HepG2 (cell line): ENCODE measurements around the gene ZBTB32. TPM values are rescaled to one million over a fixed set of nuclear protein-coding genes. Genes with fewer than 3 reads are reported as not detected.

Experiments used
- BHLHE40 ChIP-seq: IDR thresholded peaks from 2 replicates; pipeline ENCODE4 v1.6.1; 2011; ENCODE audit warnings: low read length, improper control_type of control experiment
- BRD4 ChIP-seq: sonication (generic); formaldehyde crosslinking; IDR thresholded peaks from 2 replicates; pipeline ENCODE4 v1.4.0; 2020; ENCODE audit warnings: missing genetic modification reagents
- CC2D1A ChIP-seq: sonication (generic); formaldehyde crosslinking; IDR thresholded peaks from 2 replicates; pipeline ENCODE4 v1.8.1; 2023; ENCODE audit warnings: mild to moderate bottlenecking, missing genetic modification reagents
- DDIT3 ChIP-seq: sonication (generic); formaldehyde crosslinking; IDR thresholded peaks from 2 replicates; pipeline ENCODE4 v1.4.0; 2020; ENCODE audit warnings: mild to moderate bottlenecking, missing genetic modification reagents
- HINFP ChIP-seq: sonication (generic); formaldehyde crosslinking; IDR thresholded peaks from 2 replicates; pipeline ENCODE4 v1.4.0; 2020; ENCODE audit warnings: low read depth, mild to moderate bottlenecking, missing genetic modification reagents
- IKZF5 ChIP-seq: IDR thresholded peaks from 2 replicates; pipeline ENCODE4 v1.6.1; 2018; ENCODE audit warnings: missing genetic modification reagents, mild to moderate bottlenecking, missing compliant biosample characterization
- JUN ChIP-seq: sonication (generic); formaldehyde crosslinking; IDR thresholded peaks from 2 replicates; pipeline ENCODE4 v1.4.0; 2020; ENCODE audit warnings: mild to moderate bottlenecking, missing genetic modification reagents
- LCORL ChIP-seq, 2 experiments: fragments of 450-650 bp in 1 of 2; sonication (generic) in 1 of 2; formaldehyde crosslinking in 1 of 2; IDR thresholded peaks; 2 replicates each; pipeline versions ENCODE4 v1.5.0 to v1.6.1; 2017 to 2020; ENCODE audit warnings: antibody characterized with exemption in 1 of 2, missing genetic modification reagents in 1 of 2
- MAX ChIP-seq: IDR thresholded peaks from 2 replicates; pipeline ENCODE4 v1.6.1; 2012; ENCODE audit warnings: inconsistent platforms
- MED1 ChIP-seq: sonication (generic); formaldehyde crosslinking; IDR thresholded peaks from 2 replicates; pipeline ENCODE4 v1.4.0; 2020; ENCODE audit warnings: missing genetic modification reagents
- MXD3 ChIP-seq: IDR thresholded peaks from 2 replicates; pipeline ENCODE4 v1.6.1; 2016; ENCODE audit warnings: mild to moderate bottlenecking, missing biosample characterization, missing genetic modification reagents
- RELA ChIP-seq: sonication (generic); formaldehyde crosslinking; IDR thresholded peaks from 2 replicates; pipeline ENCODE4 v1.4.0; 2020; ENCODE audit warnings: missing genetic modification reagents
- SP2 ChIP-seq: sonication (generic); formaldehyde crosslinking; IDR thresholded peaks from 2 replicates; pipeline ENCODE4 v1.5.1; 2020; ENCODE audit warnings: mild to moderate bottlenecking, missing genetic modification reagents
- TBP ChIP-seq: sonication (generic); formaldehyde crosslinking; IDR thresholded peaks from 2 replicates; pipeline ENCODE4 v1.5.0; 2020; ENCODE audit warnings: missing genetic modification reagents
- TCF12 ChIP-seq, 2 experiments: fragments of 450-650 bp in 1 of 2; sonication (generic) in 1 of 2; formaldehyde crosslinking in 1 of 2; IDR thresholded peaks; 2 replicates each; pipeline versions ENCODE4 v1.6.1 to v1.8.0; 2017 to 2022; ENCODE audit warnings: antibody characterized with exemption in 1 of 2, mild to moderate bottlenecking in 1 of 2, missing genetic modification reagents in 1 of 2, moderate library complexity in 1 of 2
- XBP1 ChIP-seq: sonication (generic); formaldehyde crosslinking; IDR thresholded peaks from 2 replicates; pipeline ENCODE4 v1.5.0; 2020; ENCODE audit warnings: missing genetic modification reagents
- ZFX ChIP-seq: sonication (generic); formaldehyde crosslinking; IDR thresholded peaks from 2 replicates; pipeline ENCODE4 v1.4.0; 2020; ENCODE audit warnings: mild to moderate bottlenecking, low read depth, missing genetic modification reagents, moderate library complexity
- ZNF232 ChIP-seq: sonication (generic); formaldehyde crosslinking; IDR thresholded peaks from 2 replicates; pipeline ENCODE4 v1.4.0; 2020; ENCODE audit warnings: missing genetic modification reagents, borderline replicate concordance
- ZNF235 ChIP-seq: sonication (generic); formaldehyde crosslinking; IDR thresholded peaks from 2 replicates; pipeline ENCODE4 v1.8.1; 2023; ENCODE audit warnings: mild to moderate bottlenecking, missing genetic modification reagents, borderline replicate concordance
- ZNF251 ChIP-seq: sonication (generic); formaldehyde crosslinking; IDR thresholded peaks from 2 replicates; pipeline ENCODE4 v1.9.0; 2021; ENCODE audit warnings: mild to moderate bottlenecking, missing genetic modification reagents
- ZNF331 ChIP-seq: sonication (generic); formaldehyde crosslinking; IDR thresholded peaks from 2 replicates; pipeline ENCODE4 v1.4.0; 2020; ENCODE audit warnings: missing genetic modification reagents
- ZNF543 ChIP-seq: sonication (generic); formaldehyde crosslinking; IDR thresholded peaks from 2 replicates; pipeline ENCODE4 v1.4.0; 2020; ENCODE audit warnings: mild to moderate bottlenecking, missing genetic modification reagents
- ZSCAN9 ChIP-seq: IDR thresholded peaks from 2 replicates; pipeline ENCODE4 v1.6.1; 2016; ENCODE audit warnings: borderline replicate concordance
- polyA plus RNA-seq, 8 experiments: library from polyadenylated mRNA; depleted of rRNA in 3 of 8; stranded (reverse) in 7 of 8; unstranded in 1 of 8; fragments of >200 nt; fragmentation: Illumina TruSeq in 4 of 8; extraction: Trizol in 4 of 8; gene quantifications; 2 replicates each; pipeline versions ENCODE4 v1.2.1 to v1.2.3, GENCODE V29; 2011 to 2016; ENCODE audit warnings: low read depth in 4 of 8, missing spikeins in 1 of 8, mixed read lengths in 1 of 8; ENCODE audit not compliant: insufficient read depth in 1 of 8
- total RNA-seq, 5 experiments: library from RNA; depleted of rRNA; stranded (reverse); fragments of >200 nt; fragmentation: Illumina TruSeq; extraction: Trizol; gene quantifications; 2 replicates each; pipeline ENCODE4 v1.2.3, GENCODE V29; 2016; ENCODE audit warnings: low read depth in 1 of 5
- TF ChIP-seq, protein P1 (sequence below): sonication (generic); formaldehyde crosslinking; conservative IDR thresholded peaks from 2 replicates; pipeline ENCODE4 v1.4.0; 2020; ENCODE audit warnings: missing genetic modification reagents
- TF ChIP-seq, protein P2 (sequence below): sonication (generic); formaldehyde crosslinking; conservative IDR thresholded peaks from 2 replicates; pipeline ENCODE4 v1.8.0; 2022; ENCODE audit warnings: missing genetic modification reagents

ZBTB32 gene
- total and polyA plus RNA-seq, 2 of the 13 experiments (the other 11 are each of a cell fraction or from before 2014, with no cell fraction given), result not detected

- no peak for TF ChIP-seq HINFP (CRISPR knock-in tag)
- TF ChIP-seq ZNF235 (CRISPR knock-in tag), result no peak
- no peak for TF ChIP-seq TCF12 (IDR thresholded peaks at IDR 0.05)
- TF ChIP-seq TCF12 (CRISPR knock-in tag; IDR thresholded peaks at IDR 0.05), result no peak
- TF ChIP-seq MAX, result peak; percentile 67; the same call in 1 of the 2 replicates
- 0 out of 2 replicates have a peak, but pooled peaks have one; percentile 29 for TF ChIP-seq MED1
- no peak for TF ChIP-seq SP2
- TF ChIP-seq ZSCAN9 (CRISPR knock-in tag), result no peak
- TF ChIP-seq IKZF5 (CRISPR knock-in tag), result no peak
- TF ChIP-seq BRD4 (CRISPR knock-in tag), result no peak
- TF ChIP-seq TBP (CRISPR knock-in tag), result no peak
- TF ChIP-seq CC2D1A (CRISPR knock-in tag), result no peak
- TF ChIP-seq JUN (CRISPR knock-in tag), result no peak
- no peak for TF ChIP-seq LCORL (IDR thresholded peaks at IDR 0.05)
- peak; percentile 70 for TF ChIP-seq LCORL (CRISPR knock-in tag; IDR thresholded peaks at IDR 0.05)
- TF ChIP-seq ZNF543 (CRISPR knock-in tag), result no peak
- TF ChIP-seq MXD3 (CRISPR knock-in tag), result no peak
- no peak for TF ChIP-seq BHLHE40
- TF ChIP-seq, protein P1, sequence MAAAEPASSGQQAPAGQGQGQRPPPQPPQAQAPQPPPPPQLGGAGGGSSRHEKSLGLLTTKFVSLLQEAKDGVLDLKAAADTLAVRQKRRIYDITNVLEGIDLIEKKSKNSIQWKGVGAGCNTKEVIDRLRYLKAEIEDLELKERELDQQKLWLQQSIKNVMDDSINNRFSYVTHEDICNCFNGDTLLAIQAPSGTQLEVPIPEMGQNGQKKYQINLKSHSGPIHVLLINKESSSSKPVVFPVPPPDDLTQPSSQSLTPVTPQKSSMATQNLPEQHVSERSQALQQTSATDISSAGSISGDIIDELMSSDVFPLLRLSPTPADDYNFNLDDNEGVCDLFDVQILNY, result no peak
- no peak for TF ChIP-seq ZFX
- TF ChIP-seq RELA (CRISPR knock-in tag), result no peak
- no peak for TF ChIP-seq XBP1 (CRISPR knock-in tag)
- TF ChIP-seq, protein P2, sequence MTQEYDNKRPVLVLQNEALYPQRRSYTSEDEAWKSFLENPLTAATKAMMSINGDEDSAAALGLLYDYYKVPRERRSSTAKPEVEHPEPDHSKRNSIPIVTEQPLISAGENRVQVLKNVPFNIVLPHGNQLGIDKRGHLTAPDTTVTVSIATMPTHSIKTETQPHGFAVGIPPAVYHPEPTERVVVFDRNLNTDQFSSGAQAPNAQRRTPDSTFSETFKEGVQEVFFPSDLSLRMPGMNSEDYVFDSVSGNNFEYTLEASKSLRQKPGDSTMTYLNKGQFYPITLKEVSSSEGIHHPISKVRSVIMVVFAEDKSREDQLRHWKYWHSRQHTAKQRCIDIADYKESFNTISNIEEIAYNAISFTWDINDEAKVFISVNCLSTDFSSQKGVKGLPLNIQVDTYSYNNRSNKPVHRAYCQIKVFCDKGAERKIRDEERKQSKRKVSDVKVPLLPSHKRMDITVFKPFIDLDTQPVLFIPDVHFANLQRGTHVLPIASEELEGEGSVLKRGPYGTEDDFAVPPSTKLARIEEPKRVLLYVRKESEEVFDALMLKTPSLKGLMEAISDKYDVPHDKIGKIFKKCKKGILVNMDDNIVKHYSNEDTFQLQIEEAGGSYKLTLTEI (CRISPR knock-in tag), result no peak
- no peak for TF ChIP-seq ZNF251
- no peak for TF ChIP-seq DDIT3
- no peak for TF ChIP-seq ZNF232 (CRISPR knock-in tag)
- peak; percentile 39; the same call in 1 of the 2 replicates for TF ChIP-seq ZNF331 (CRISPR knock-in tag)
These were observed 15.2 kb downstream of the ZBTB32 start (continued) for GRCh38 chr19:35719402-35720162.
